HepG2 (cell line): ENCODE results near the gene FYB2. TPM values are rescaled to one million over a fixed set of nuclear protein-coding genes. Genes with fewer than 3 reads are reported as not detected.
A peak's percentile ranks its signal among the peaks of the same experiment; 100 is the strongest.

ENCODE experiments used
- HDAC1 ChIP-seq: sonication (generic); formaldehyde crosslinking; IDR thresholded peaks from 2 replicates; pipeline ENCODE4 v1.5.1; 2020; ENCODE audit warnings: mild to moderate bottlenecking, missing genetic modification reagents
- MAFF ChIP-seq: IDR thresholded peaks from 2 replicates; pipeline ENCODE4 v1.6.1; 2011; ENCODE audit warnings: low read depth, low read length, improper control_type of control experiment
- MLLT10 ChIP-seq: sonication (generic); formaldehyde crosslinking; IDR thresholded peaks from 2 replicates; pipeline ENCODE4 v1.4.0; 2020; ENCODE audit warnings: missing genetic modification reagents
- NBN ChIP-seq: fragments of 450-650 bp; conservative IDR thresholded peaks from 2 replicates; pipeline ENCODE4 v1.6.1; 2017
- ZBTB38 ChIP-seq: sonication (generic); formaldehyde crosslinking; IDR thresholded peaks from 2 replicates; pipeline ENCODE4 v1.5.1; 2020; ENCODE audit warnings: mild to moderate bottlenecking, missing genetic modification reagents
- ZBTB39 ChIP-seq: sonication (generic); formaldehyde crosslinking; IDR thresholded peaks from 2 replicates; pipeline ENCODE4 v1.5.0; 2020; ENCODE audit warnings: missing genetic modification reagents
- ZNF142 ChIP-seq: sonication (generic); formaldehyde crosslinking; IDR thresholded peaks from 2 replicates; pipeline ENCODE4 v1.4.0; 2020; ENCODE audit warnings: missing genetic modification reagents
- ZNF383 ChIP-seq: sonication (generic); formaldehyde crosslinking; IDR thresholded peaks from 2 replicates; pipeline ENCODE4 v1.4.0; 2020; ENCODE audit warnings: missing genetic modification reagents, mild to moderate bottlenecking, borderline replicate concordance
- ZNF574 ChIP-seq: sonication (generic); formaldehyde crosslinking; IDR thresholded peaks from 2 replicates; pipeline ENCODE4 v1.4.0; 2020; ENCODE audit warnings: missing genetic modification reagents
- ZNF616 ChIP-seq: sonication (generic); formaldehyde crosslinking; IDR thresholded peaks from 2 replicates; pipeline ENCODE4 v1.5.0; 2020; ENCODE audit warnings: low read depth, mild to moderate bottlenecking, missing genetic modification reagents
- polyA plus RNA-seq, 8 experiments: library from polyadenylated mRNA; depleted of rRNA in 3 of 8; stranded (reverse) in 7 of 8; unstranded in 1 of 8; fragments of >200 nt; fragmentation: Illumina TruSeq in 4 of 8; extraction: Trizol in 4 of 8; gene quantifications; 2 replicates each; pipeline versions ENCODE4 v1.2.1 to v1.2.3, GENCODE V29; 2011 to 2016; ENCODE audit warnings: low read depth in 4 of 8, missing spikeins in 1 of 8, mixed read lengths in 1 of 8; ENCODE audit not compliant: insufficient read depth in 1 of 8
- total RNA-seq, 5 experiments: library from RNA; depleted of rRNA; stranded (reverse); fragments of >200 nt; fragmentation: Illumina TruSeq; extraction: Trizol; gene quantifications; 2 replicates each; pipeline ENCODE4 v1.2.3, GENCODE V29; 2016; ENCODE audit warnings: low read depth in 1 of 5
- TF ChIP-seq, protein P1 (sequence below): IDR thresholded peaks from 2 replicates; pipeline ENCODE4 v1.6.1; 2018; ENCODE audit warnings: missing genetic modification reagents
- TF ChIP-seq, protein P2 (sequence below): sonication (generic); formaldehyde crosslinking; IDR thresholded peaks from 2 replicates; pipeline ENCODE4 v1.4.0; 2020; ENCODE audit warnings: missing genetic modification reagents, mild to moderate bottlenecking, borderline replicate concordance
- TF ChIP-seq, protein P3 (sequence below): sonication (generic); formaldehyde crosslinking; IDR thresholded peaks from 2 replicates; pipeline ENCODE4 v1.5.0; 2020; ENCODE audit warnings: missing genetic modification reagents, mild to moderate bottlenecking, borderline replicate concordance

The FYB2 gene
- total and polyA plus RNA-seq, 2 of the 13 experiments (the other 11 are each of a cell fraction or from before 2014, with no cell fraction given), result 1.2 to 2.7 TPM

DNA sequence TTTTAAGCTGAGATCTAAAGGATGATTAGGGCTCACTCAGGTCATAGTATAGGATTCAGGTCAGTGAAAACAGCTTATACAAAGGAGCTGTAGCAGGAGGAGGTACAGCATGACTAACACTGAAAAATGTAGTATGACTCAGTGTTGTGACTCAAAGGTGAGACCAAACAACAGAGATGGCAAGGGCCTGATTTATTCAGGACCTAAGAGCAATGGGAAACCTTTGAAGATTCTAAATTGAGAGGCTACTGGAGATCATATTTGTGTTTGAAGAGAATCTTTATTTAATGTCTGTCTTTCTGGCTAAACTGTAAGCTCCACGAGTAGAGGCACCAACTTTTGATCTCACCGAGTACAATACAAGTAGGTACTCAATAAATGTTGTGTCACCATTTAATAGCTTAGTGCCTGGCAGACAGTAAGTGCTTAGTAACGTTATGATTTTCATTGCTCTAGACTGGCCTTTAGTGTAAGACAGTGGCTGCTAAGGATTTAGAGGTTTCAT is 130.6 kb downstream of the FYB2 start (continued):
- TF ChIP-seq ZNF142, result no peak
- peak; percentile 20; the same call in 1 of the 2 replicates for TF ChIP-seq MAFF
- TF ChIP-seq MLLT10 (CRISPR knock-in tag), result no peak
- no peak for TF ChIP-seq NBN
- TF ChIP-seq, protein P1, sequence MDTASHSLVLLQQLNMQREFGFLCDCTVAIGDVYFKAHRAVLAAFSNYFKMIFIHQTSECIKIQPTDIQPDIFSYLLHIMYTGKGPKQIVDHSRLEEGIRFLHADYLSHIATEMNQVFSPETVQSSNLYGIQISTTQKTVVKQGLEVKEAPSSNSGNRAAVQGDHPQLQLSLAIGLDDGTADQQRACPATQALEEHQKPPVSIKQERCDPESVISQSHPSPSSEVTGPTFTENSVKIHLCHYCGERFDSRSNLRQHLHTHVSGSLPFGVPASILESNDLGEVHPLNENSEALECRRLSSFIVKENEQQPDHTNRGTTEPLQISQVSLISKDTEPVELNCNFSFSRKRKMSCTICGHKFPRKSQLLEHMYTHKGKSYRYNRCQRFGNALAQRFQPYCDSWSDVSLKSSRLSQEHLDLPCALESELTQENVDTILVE (CRISPR knock-in tag), result no peak
- TF ChIP-seq ZNF616 (CRISPR knock-in tag), result no peak
- TF ChIP-seq ZNF383, result no peak
- TF ChIP-seq, protein P2, sequence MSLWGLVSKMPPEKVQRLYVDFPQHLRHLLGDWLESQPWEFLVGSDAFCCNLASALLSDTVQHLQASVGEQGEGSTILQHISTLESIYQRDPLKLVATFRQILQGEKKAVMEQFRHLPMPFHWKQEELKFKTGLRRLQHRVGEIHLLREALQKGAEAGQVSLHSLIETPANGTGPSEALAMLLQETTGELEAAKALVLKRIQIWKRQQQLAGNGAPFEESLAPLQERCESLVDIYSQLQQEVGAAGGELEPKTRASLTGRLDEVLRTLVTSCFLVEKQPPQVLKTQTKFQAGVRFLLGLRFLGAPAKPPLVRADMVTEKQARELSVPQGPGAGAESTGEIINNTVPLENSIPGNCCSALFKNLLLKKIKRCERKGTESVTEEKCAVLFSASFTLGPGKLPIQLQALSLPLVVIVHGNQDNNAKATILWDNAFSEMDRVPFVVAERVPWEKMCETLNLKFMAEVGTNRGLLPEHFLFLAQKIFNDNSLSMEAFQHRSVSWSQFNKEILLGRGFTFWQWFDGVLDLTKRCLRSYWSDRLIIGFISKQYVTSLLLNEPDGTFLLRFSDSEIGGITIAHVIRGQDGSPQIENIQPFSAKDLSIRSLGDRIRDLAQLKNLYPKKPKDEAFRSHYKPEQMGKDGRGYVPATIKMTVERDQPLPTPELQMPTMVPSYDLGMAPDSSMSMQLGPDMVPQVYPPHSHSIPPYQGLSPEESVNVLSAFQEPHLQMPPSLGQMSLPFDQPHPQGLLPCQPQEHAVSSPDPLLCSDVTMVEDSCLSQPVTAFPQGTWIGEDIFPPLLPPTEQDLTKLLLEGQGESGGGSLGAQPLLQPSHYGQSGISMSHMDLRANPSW (CRISPR knock-in tag), result no peak
- TF ChIP-seq ZNF574 (CRISPR knock-in tag), result no peak
- no peak for TF ChIP-seq ZBTB38 (CRISPR knock-in tag)
- TF ChIP-seq, protein P3, sequence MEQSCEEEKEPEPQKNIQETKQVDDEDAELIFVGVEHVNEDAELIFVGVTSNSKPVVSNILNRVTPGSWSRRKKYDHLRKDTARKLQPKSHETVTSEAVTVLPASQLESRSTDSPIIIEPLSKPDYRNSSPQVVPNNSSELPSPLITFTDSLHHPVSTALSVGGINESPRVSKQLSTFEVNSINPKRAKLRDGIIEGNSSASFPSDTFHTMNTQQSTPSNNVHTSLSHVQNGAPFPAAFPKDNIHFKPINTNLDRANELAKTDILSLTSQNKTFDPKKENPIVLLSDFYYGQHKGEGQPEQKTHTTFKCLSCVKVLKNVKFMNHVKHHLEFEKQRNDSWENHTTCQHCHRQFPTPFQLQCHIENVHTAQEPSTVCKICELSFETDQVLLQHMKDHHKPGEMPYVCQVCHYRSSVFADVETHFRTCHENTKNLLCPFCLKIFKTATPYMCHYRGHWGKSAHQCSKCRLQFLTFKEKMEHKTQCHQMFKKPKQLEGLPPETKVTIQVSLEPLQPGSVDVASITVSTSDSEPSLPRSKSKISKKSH (CRISPR knock-in tag), result no peak
- TF ChIP-seq ZBTB39 (CRISPR knock-in tag), result no peak
- peak; percentile 35; the same call in 1 of the 2 replicates for TF ChIP-seq HDAC1 (CRISPR knock-in tag)
